WTC11 (cell line): ENCODE data around the gene HSFX2. TPM values are rescaled to one million over a fixed set of nuclear protein-coding genes. Genes with fewer than 3 reads are reported as not detected.

Source experiments
- ATAC-seq: fragments of 200-7000 bp; cut with Tn5 transposase; 2 replicates; pipeline ENCODE4 v1.10.0; 2021; ENCODE audit warnings: mild to moderate bottlenecking, moderate library complexity
- CTCF ChIA-PET: fragments of 300-600 bp; sonication (Branson Sonifier 250); formaldehyde crosslinking; loops from one replicate; lab custom pipeline; 2021; ENCODE audit warnings: antibody characterized with exemption; lab: Charles Lee
- POLR2A ChIA-PET: fragments of 350-600 bp; sonication (Branson Sonifier 250); formaldehyde crosslinking; loops from one replicate; lab custom pipeline; 2021; ENCODE audit warnings: antibody characterized with exemption; lab: Charles Lee
- DNase-seq: peaks from one replicate; pipeline ENCODE4 v3.0.0; 2021; ENCODE audit warnings: low spot score
- H3K27ac Mint-ChIP-seq: 2 replicates; pipeline ENCODE4 v1.8.0; 2021; ENCODE audit warnings: mixed read lengths
- H3K27me3 Mint-ChIP-seq: 2 replicates; pipeline ENCODE4 v1.8.0; 2021; ENCODE audit warnings: low read depth, mild to moderate bottlenecking, moderate library complexity, mixed read lengths
- H3K36me3 Mint-ChIP-seq: 2 replicates; pipeline ENCODE4 v1.8.0; 2021; ENCODE audit warnings: mixed read lengths
- H3K4me1 Mint-ChIP-seq: 2 replicates; pipeline ENCODE4 v1.8.0; 2022; ENCODE audit warnings: mixed read lengths
- H3K4me3 Mint-ChIP-seq: 2 replicates; pipeline ENCODE4 v1.8.0; 2021; ENCODE audit warnings: mild to moderate bottlenecking, moderate library complexity, mixed read lengths
- H3K9me3 Mint-ChIP-seq: 2 replicates; pipeline ENCODE4 v1.8.0; 2021; ENCODE audit warnings: mixed read lengths
- ATF1 ChIP-seq: sonication (generic); formaldehyde crosslinking; IDR thresholded peaks from 2 replicates; pipeline ENCODE4 v1.8.1; 2023; ENCODE audit warnings: mild to moderate bottlenecking, moderate library complexity, missing genetic modification reagents
- ATF3 ChIP-seq: sonication (generic); formaldehyde crosslinking; conservative IDR thresholded peaks from 2 replicates; pipeline ENCODE4 v1.8.1; 2022; ENCODE audit warnings: mild to moderate bottlenecking, missing genetic modification reagents
- ATF6 ChIP-seq: sonication (generic); formaldehyde crosslinking; IDR thresholded peaks from 2 replicates; pipeline ENCODE4 v1.8.1; 2023; ENCODE audit warnings: mild to moderate bottlenecking, missing genetic modification reagents
- CREB1 ChIP-seq: sonication (generic); formaldehyde crosslinking; IDR thresholded peaks from 2 replicates; pipeline ENCODE4 v1.8.0; 2023; ENCODE audit warnings: mild to moderate bottlenecking, missing genetic modification reagents
- EMX1 ChIP-seq: fragments of 250-450 bp; sonication (Bioruptor Pico); IDR thresholded peaks from 2 replicates; pipeline ENCODE4 v1.8.0; 2021; ENCODE audit warnings: mild to moderate bottlenecking
- GRHL2 ChIP-seq: fragments of 250-450 bp; sonication (Bioruptor Pico); IDR thresholded peaks from 2 replicates; pipeline ENCODE4 v1.8.0; 2022; ENCODE audit warnings: mild to moderate bottlenecking, moderate library complexity; ENCODE audit not compliant: insufficient replicate concordance, severe bottlenecking
- HMGA2 ChIP-seq: fragments of 250-450 bp; sonication (Bioruptor Pico); IDR thresholded peaks from 2 replicates; pipeline ENCODE4 v1.4.0; 2021; ENCODE audit warnings: mild to moderate bottlenecking, moderate library complexity
- MXD4 ChIP-seq: fragments of 250-450 bp; sonication (Bioruptor Pico); IDR thresholded peaks from 2 replicates; pipeline ENCODE4 v1.8.0; 2021; ENCODE audit warnings: mild to moderate bottlenecking, moderate library complexity, borderline replicate concordance
- NFE2L1 ChIP-seq: sonication (generic); formaldehyde crosslinking; IDR thresholded peaks from 2 replicates; pipeline ENCODE4 v1.8.1; 2023; ENCODE audit warnings: missing genetic modification reagents
- OVOL2 ChIP-seq: fragments of 250-450 bp; sonication (Bioruptor Pico); IDR thresholded peaks from 2 replicates; pipeline ENCODE4 v1.9.0; 2021; ENCODE audit warnings: mild to moderate bottlenecking, borderline replicate concordance
- SP1 ChIP-seq: sonication (generic); formaldehyde crosslinking; conservative IDR thresholded peaks from 2 replicates; pipeline ENCODE4 v1.8.1; 2022; ENCODE audit warnings: missing genetic modification reagents
- STAT6 ChIP-seq: sonication (generic); formaldehyde crosslinking; conservative IDR thresholded peaks from 2 replicates; pipeline ENCODE4 v1.8.1; 2023; ENCODE audit warnings: mild to moderate bottlenecking, low read depth, missing genetic modification reagents, moderate library complexity
- TCF7 ChIP-seq: sonication (generic); formaldehyde crosslinking; IDR thresholded peaks from 2 replicates; pipeline ENCODE4 v1.8.0; 2022; ENCODE audit warnings: mild to moderate bottlenecking, low read depth, missing genetic modification reagents, moderate library complexity
- TP53 ChIP-seq: sonication (generic); formaldehyde crosslinking; IDR thresholded peaks from 2 replicates; pipeline ENCODE4 v1.8.1; 2023; ENCODE audit warnings: mild to moderate bottlenecking, missing genetic modification reagents
- USF2 ChIP-seq: sonication (generic); formaldehyde crosslinking; IDR thresholded peaks from 2 replicates; pipeline ENCODE4 v1.8.1; 2023; ENCODE audit warnings: mild to moderate bottlenecking, missing genetic modification reagents, moderate library complexity
- ZBTB21 ChIP-seq: sonication (generic); formaldehyde crosslinking; IDR thresholded peaks from 2 replicates; pipeline ENCODE4 v1.8.1; 2023; ENCODE audit warnings: mild to moderate bottlenecking, missing genetic modification reagents, borderline replicate concordance
- ZBTB43 ChIP-seq: sonication (generic); formaldehyde crosslinking; IDR thresholded peaks from 2 replicates; pipeline ENCODE4 v1.8.1; 2023; ENCODE audit warnings: mild to moderate bottlenecking, missing genetic modification reagents
- ZNF219 ChIP-seq: sonication (generic); formaldehyde crosslinking; IDR thresholded peaks from 2 replicates; pipeline ENCODE4 v1.8.0; 2023; ENCODE audit warnings: missing genetic modification reagents, mild to moderate bottlenecking, borderline replicate concordance
- ZNF232 ChIP-seq: sonication (generic); formaldehyde crosslinking; IDR thresholded peaks from 2 replicates; pipeline ENCODE4 v1.8.0; 2022; ENCODE audit warnings: mild to moderate bottlenecking, missing genetic modification reagents
- ZNF396 ChIP-seq: fragments of 250-450 bp; sonication (Bioruptor Pico); IDR thresholded peaks from 2 replicates; pipeline ENCODE4 v1.8.0; 2021; ENCODE audit warnings: mild to moderate bottlenecking, moderate library complexity, borderline replicate concordance
- total RNA-seq: library from RNA; stranded (reverse); gene quantifications from 3 replicates; pipeline ENCODE4 v1.2.3, GENCODE V29; 2021
- TF ChIP-seq, protein P1 (sequence below): sonication (generic); formaldehyde crosslinking; IDR thresholded peaks from 2 replicates; pipeline ENCODE4 v1.8.0; 2022; ENCODE audit warnings: mild to moderate bottlenecking, missing genetic modification reagents
- TF ChIP-seq, protein P2 (sequence below): sonication (generic); formaldehyde crosslinking; IDR thresholded peaks from 2 replicates; pipeline ENCODE4 v1.8.1; 2023; ENCODE audit warnings: mild to moderate bottlenecking, missing genetic modification reagents, borderline replicate concordance

Gene HSFX2
- total RNA-seq, 1 experiment from 2014 or later, result not detected

GRCh38 chrX:149630681-149631233 is 35.6 kb upstream of the HSFX2 start (continued):
- TF ChIP-seq OVOL2 (CRISPR knock-in tag) (no peak), HMGA2 (CRISPR knock-in tag) (no peak), ZNF396 (CRISPR knock-in tag) (no peak), SP1 (CRISPR knock-in tag) (no peak), ZBTB21 (no peak), TCF7 (no peak), GRHL2 (CRISPR knock-in tag) (no peak), ZNF219 (CRISPR knock-in tag) (no peak), CREB1 (CRISPR knock-in tag) (no peak), MXD4 (CRISPR knock-in tag) (no peak), ATF1 (CRISPR knock-in tag) (no peak)

- Mint-ChIP-seq H3K9me3 (no peaks in the 10 kb centered on the region), H3K4me1 (peaks cover 34% of the 10 kb centered on the region), H3K4me3 (peak overlapping the region; percentile 90), H3K27ac (no peak overlapping the region), H3K27me3 (peaks cover 33% of the 10 kb centered on the region), H3K36me3 (no peaks in the 10 kb centered on the region)
- TF ChIP-seq STAT6 (CRISPR knock-in tag), result no peak
- TF ChIP-seq, protein P1, sequence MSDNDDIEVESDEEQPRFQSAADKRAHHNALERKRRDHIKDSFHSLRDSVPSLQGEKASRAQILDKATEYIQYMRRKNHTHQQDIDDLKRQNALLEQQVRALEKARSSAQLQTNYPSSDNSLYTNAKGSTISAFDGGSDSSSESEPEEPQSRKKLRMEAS (CRISPR knock-in tag), result no peak
- no peak for TF ChIP-seq ZBTB43
- no peak for TF ChIP-seq ZNF232 (CRISPR knock-in tag)
- TF ChIP-seq, protein P2, sequence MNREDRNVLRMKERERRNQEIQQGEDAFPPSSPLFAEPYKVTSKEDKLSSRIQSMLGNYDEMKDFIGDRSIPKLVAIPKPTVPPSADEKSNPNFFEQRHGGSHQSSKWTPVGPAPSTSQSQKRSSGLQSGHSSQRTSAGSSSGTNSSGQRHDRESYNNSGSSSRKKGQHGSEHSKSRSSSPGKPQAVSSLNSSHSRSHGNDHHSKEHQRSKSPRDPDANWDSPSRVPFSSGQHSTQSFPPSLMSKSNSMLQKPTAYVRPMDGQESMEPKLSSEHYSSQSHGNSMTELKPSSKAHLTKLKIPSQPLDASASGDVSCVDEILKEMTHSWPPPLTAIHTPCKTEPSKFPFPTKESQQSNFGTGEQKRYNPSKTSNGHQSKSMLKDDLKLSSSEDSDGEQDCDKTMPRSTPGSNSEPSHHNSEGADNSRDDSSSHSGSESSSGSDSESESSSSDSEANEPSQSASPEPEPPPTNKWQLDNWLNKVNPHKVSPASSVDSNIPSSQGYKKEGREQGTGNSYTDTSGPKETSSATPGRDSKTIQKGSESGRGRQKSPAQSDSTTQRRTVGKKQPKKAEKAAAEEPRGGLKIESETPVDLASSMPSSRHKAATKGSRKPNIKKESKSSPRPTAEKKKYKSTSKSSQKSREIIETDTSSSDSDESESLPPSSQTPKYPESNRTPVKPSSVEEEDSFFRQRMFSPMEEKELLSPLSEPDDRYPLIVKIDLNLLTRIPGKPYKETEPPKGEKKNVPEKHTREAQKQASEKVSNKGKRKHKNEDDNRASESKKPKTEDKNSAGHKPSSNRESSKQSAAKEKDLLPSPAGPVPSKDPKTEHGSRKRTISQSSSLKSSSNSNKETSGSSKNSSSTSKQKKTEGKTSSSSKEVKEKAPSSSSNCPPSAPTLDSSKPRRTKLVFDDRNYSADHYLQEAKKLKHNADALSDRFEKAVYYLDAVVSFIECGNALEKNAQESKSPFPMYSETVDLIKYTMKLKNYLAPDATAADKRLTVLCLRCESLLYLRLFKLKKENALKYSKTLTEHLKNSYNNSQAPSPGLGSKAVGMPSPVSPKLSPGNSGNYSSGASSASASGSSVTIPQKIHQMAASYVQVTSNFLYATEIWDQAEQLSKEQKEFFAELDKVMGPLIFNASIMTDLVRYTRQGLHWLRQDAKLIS (CRISPR knock-in tag), result no peak
- TF ChIP-seq ATF1 (CRISPR knock-in tag), result no peak
- no peak for TF ChIP-seq ZNF219 (CRISPR knock-in tag)
- TF ChIP-seq ATF3 (CRISPR knock-in tag), result no peak
- no peak for TF ChIP-seq ATF6 (CRISPR knock-in tag)
- TF ChIP-seq EMX1 (CRISPR knock-in tag), result no peak
- TF ChIP-seq USF2 (CRISPR knock-in tag), result no peak
- TF ChIP-seq TP53 (CRISPR knock-in tag), result no peak
- TF ChIP-seq SP1 (CRISPR knock-in tag), result no peak
- TF ChIP-seq NFE2L1 (CRISPR knock-in tag), result no peak
- ChIA-PET CTCF (no interaction called here), POLR2A (no interaction called here)
- DNase-seq (no peak), ATAC-seq (no peak)
Measured at GRCh38 chrX:149629730-149630387, 34.7 kb upstream of the HSFX2 start.
